Suprapubic skin (tissue), 3 donors: ENCODE data around the gene TMEM248.
"Not testable (repeated sequence)": the region's sequence is repeated elsewhere in the genome, so short reads cannot be mapped to it uniquely, and the experiment has no call there.

Source experiments
- EP300 ChIP-seq: sonication (generic); formaldehyde crosslinking; IDR thresholded peaks from one replicate; pipeline ENCODE4 v1.6.1; 2017; ENCODE audit warnings: antibody characterized with exemption
- POLR2A ChIP-seq, 2 donors: fragments of 450-650 bp; IDR thresholded peaks; one replicate each; pipeline ENCODE4 v1.6.1; 2017; ENCODE audit warnings: antibody characterized with exemption in 2 of 2, mild to moderate bottlenecking in 2 of 2, moderate library complexity in 2 of 2
- TF ChIP-seq, protein P1 (sequence below), 2 donors: fragments of 200-600 bp in 1 of 2; fragments of 450-650 bp in 1 of 2; sonication (generic) in 1 of 2; IDR thresholded peaks; one replicate each; pipeline ENCODE4 v1.5.1; 2016 to 2019; ENCODE audit warnings: antibody characterized with exemption in 2 of 2, mild to moderate bottlenecking in 1 of 2, moderate library complexity in 1 of 2

DNA sequence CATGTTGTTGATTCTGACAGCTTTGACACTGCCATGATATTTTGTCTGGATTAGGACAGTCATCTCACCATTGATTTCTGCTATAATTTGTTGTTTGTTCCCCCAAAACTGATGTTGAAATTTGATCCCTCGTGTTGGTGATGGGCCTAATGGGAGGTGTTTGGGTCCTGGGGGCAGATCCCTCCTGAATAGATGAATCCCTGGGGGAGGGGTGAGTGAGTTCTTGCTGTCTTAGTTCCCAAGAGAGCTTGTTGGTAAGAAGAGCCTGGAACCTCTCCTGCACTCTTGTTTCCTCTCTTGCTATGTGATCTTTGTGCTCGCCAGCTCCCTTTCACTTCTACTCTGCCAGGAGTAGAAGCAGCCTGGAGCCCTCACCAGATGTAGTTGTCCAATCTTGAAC, 83.1 kb downstream of the TMEM248 start:
- TF ChIP-seq, protein P1, sequence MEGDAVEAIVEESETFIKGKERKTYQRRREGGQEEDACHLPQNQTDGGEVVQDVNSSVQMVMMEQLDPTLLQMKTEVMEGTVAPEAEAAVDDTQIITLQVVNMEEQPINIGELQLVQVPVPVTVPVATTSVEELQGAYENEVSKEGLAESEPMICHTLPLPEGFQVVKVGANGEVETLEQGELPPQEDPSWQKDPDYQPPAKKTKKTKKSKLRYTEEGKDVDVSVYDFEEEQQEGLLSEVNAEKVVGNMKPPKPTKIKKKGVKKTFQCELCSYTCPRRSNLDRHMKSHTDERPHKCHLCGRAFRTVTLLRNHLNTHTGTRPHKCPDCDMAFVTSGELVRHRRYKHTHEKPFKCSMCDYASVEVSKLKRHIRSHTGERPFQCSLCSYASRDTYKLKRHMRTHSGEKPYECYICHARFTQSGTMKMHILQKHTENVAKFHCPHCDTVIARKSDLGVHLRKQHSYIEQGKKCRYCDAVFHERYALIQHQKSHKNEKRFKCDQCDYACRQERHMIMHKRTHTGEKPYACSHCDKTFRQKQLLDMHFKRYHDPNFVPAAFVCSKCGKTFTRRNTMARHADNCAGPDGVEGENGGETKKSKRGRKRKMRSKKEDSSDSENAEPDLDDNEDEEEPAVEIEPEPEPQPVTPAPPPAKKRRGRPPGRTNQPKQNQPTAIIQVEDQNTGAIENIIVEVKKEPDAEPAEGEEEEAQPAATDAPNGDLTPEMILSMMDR (IDR thresholded peaks at IDR 0.05): not testable (repeated sequence)
- TF ChIP-seq EP300; POLR2A (IDR thresholded peaks at IDR 0.05): not testable (repeated sequence)
